Right lobe of liver (tissue), 6 donors: ENCODE measurements around the gene TNFSF13. TPM values are rescaled to one million over a fixed set of nuclear protein-coding genes. Genes with fewer than 3 reads are reported as not detected.

Experiments
- ATAC-seq, 4 donors: fragments of 200-7000 bp; cut with Tn5 transposase; one replicate each; pipeline ENCODE4 v1.9.1; 2020; ENCODE audit warnings: mild to moderate bottlenecking in 4 of 4, moderate library complexity in 4 of 4
- DNase-seq, 3 donors: peaks; one replicate each; pipeline ENCODE4 v3.0.0-alpha.2; 2020
- H3K27ac ChIP-seq, 3 donors: fragments of 200-600 bp; one replicate each; pipeline ENCODE4 v1.8.0; 2022
- H3K27me3 ChIP-seq, 2 donors: fragments of 200-600 bp; one replicate each; pipeline ENCODE4 v1.8.0; 2022
- H3K36me3 ChIP-seq, 4 donors: fragments of 200-600 bp; sonication (generic) in 1 of 4; one replicate each; pipeline versions ENCODE4 v1.5.1 to v1.8.0; 2017 to 2022; ENCODE audit warnings: control low read depth in 1 of 4
- H3K4me1 ChIP-seq, 4 donors: fragments of 200-600 bp; sonication (generic) in 1 of 4; one replicate each; pipeline versions ENCODE4 v1.5.1 to v1.8.0; 2017 to 2022; ENCODE audit warnings: control low read depth in 1 of 4
- H3K4me3 ChIP-seq, 3 donors: fragments of 200-600 bp; one replicate each; pipeline ENCODE4 v1.8.0; 2022
- H3K9me3 ChIP-seq, 4 donors: fragments of 200-600 bp; sonication (generic) in 1 of 4; one replicate each; pipeline versions ENCODE4 v1.5.1 to v1.8.0; 2017 to 2022; ENCODE audit warnings: control low read depth in 1 of 4
- CTCF ChIP-seq, 4 donors: fragments of 200-600 bp in 3 of 4; fragments of 450-650 bp in 1 of 4; IDR thresholded peaks; one replicate each; pipeline versions ENCODE4 v1.5.1 to v1.8.0; 2016 to 2022; ENCODE audit warnings: antibody characterized with exemption in 4 of 4, mild to moderate bottlenecking in 2 of 4
- POLR2A ChIP-seq: fragments of 450-650 bp; IDR thresholded peaks from one replicate; pipeline ENCODE4 v1.6.1; 2017; ENCODE audit warnings: antibody characterized with exemption, mild to moderate bottlenecking
- WGBS: methylation state at CpG from one replicate; pipeline ENCODE4 v1.1.6; 2018; ENCODE audit warnings: low coverage, low lambda C conversion rate; ENCODE audit not compliant: insufficient coverage; ENCODE audit errors: missing lambda C conversion rate; 5-methylcytosine and 5-hydroxymethylcytosine counted together
- intact Hi-C, 2 donors: fragments of 100-400 bp; cut with DNase I; formaldehyde crosslinking; loops; one replicate each; pipeline versions ENCODE4 v1.11.2 to v1.14.1; 2022
- total RNA-seq, 6 experiments: library from RNA; depleted of rRNA in 2 of 6; stranded (reverse); fragments of >200 nt in 2 of 6; fragmentation: NEBNext Ultra II Directional in 3 of 6; extraction: Animal tissue kit (Norgen Biotek cat#: 25700) in 3 of 6; gene quantifications; one replicate each; pipeline versions ENCODE4 v1.1.0 to v1.2.4, GENCODE V29; 2016 to 2023
- donor health status: DM: no; HTN: yes; CAD: no.
- donor health status: DM: no; HTN: no; CAD: no.
- donor health status: DM: no; HTN: no; CAD: no.
- donor health status: DM: no; HTN: yes; CAD: no.
- donor health status: DM: no; HTN: yes; CAD: no.

The TNFSF13 gene
- total RNA-seq, 6 experiments from 2014 or later = 4.3 to 13.0 (median 6.2) TPM

DNA sequence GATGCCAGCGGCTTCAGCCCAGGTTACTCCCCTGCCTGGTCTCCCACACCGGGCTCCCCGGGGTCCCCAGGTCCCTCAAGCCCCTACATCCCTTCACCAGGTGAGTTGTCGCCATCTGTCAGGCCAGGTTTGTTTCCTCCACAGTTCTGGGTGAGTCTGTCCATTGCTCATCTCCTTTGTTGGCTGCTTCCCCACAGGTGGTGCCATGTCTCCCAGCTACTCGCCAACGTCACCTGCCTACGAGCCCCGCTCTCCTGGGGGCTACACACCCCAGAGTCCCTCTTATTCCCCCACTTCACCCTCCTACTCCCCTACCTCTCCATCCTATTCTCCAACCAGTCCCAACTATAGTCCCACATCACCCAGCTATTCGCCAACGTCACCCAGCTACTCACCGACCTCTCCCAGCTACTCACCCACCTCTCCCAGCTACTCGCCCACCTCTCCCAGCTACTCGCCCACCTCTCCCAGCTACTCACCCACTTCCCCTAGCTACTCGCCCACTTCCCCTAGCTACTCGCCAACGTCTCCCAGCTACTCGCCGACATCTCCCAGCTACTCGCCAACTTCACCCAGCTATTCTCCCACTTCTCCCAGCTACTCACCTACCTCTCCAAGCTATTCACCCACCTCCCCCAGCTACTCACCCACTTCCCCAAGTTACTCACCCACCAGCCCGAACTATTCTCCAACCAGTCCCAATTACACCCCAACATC, 45.6 kb upstream of the TNFSF13 start:
- no peak for TF ChIP-seq CTCF (IDR thresholded peaks at IDR 0.05)
- TF ChIP-seq POLR2A = no peak
- Histone ChIP-seq H3K27me3 (no peaks in the 10 kb centered on the region), H3K4me1 (peaks cover 0 to 11% (median 0%) of the 10 kb centered on the region in 4 donors), H3K27ac (no peak overlapping the region), H3K4me3 (no peak overlapping the region), H3K9me3 (no peaks in the 10 kb centered on the region), H3K36me3 (peaks cover 4 to 55% (median 29%) of the 10 kb centered on the region in 4 donors)
- intact Hi-C loops = loop anchor here (5.0 to 10.0 kb wide), 3 partner anchors 49 to 158 kb away; partner anchors contain the start of genes SENP3 (in 2 of the 2), KCTD11 (in 1 of the 2) and TMEM95 (in 1 of the 2)
- ATAC-seq = peak in 1 of 4 donors; percentile 6
- DNase-seq = no peak
- WGBS = 76% methylated on average over 16 of the region's 20 CpGs

DNA sequence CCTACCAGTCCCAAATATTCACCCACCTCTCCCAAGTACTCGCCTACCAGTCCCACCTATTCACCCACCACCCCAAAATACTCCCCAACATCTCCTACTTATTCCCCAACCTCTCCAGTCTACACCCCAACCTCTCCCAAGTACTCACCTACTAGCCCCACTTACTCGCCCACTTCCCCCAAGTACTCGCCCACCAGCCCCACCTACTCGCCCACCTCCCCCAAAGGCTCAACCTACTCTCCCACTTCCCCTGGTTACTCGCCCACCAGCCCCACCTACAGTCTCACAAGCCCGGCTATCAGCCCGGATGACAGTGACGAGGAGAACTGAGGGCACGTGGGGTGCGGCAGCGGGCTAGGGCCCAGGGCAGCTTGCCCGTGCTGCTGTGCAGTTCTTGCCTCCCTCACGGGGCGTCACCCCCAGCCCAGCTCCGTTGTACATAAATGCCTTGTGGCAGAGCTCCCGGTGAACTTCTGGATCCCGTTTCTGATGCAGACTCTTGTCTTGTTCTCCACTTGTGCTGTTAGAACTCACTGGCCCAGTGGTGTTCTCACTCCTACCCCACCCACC, 44.6 kb upstream of the TNFSF13 start:
- Histone ChIP-seq H3K27me3 (no peaks in the 10 kb centered on the region), H3K27ac (no peak overlapping the region), H3K4me3 (no peak overlapping the region), H3K36me3 (peaks cover 3 to 46% (median 19%) of the 10 kb centered on the region in 4 donors), H3K9me3 (no peaks in the 10 kb centered on the region), H3K4me1 (peaks cover 0 to 11% (median 0%) of the 10 kb centered on the region in 4 donors)
- DNase-seq (no peak), ATAC-seq (peak in 1 of 4 donors; percentile 14)
- WGBS = 75% methylated on average over 17 of the region's 17 CpGs
- TF ChIP-seq CTCF (IDR thresholded peaks at IDR 0.05) = no peak
- TF ChIP-seq POLR2A = no peak
- intact Hi-C loops = loop anchor here (5.0 to 10.0 kb wide), 3 partner anchors 48 to 159 kb away; partner anchors contain the start of genes SENP3 (in 2 of the 2), KCTD11 (in 1 of the 2) and TMEM95 (in 1 of the 2)

DNA sequence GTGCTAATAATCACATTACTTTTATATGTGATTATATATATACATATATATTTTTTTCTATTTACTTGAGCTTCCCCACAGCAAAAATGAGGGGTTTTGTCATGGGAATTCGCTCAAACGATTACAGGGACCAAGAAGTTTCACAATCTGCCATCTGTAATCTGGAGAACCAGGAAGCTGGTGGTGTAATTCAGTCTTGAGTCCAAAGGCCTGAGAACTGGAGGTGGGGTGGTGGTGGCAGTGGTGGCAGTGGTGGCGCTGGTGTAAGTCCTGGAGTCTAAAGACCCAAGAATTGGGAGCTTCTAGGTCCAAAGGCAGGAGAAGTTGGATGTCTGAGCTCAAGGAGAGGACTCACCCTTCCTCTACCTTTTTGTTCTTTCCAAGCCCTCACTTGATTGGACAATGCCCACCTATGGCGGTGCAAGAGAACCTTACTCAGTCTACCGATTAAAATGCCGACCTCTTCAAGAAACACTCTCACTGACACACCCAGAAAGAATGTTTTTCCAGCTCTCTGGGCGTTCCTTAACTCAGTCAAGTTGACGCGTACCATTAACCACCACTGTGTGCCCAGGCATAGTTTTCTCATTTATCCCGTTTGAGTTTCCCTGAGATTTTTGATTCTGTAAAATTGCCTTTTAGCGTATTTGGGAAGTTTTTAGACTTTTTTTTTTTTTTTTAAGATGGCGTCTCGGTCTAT, 42.5 kb upstream of the TNFSF13 start:
- intact Hi-C loops = loop anchor here in 1 of 2 donors (10.0 kb wide), 2 partner anchors 49 to 161 kb away; partner anchors contain the start of genes KCTD11, SENP3 and TMEM95
- TF ChIP-seq CTCF (IDR thresholded peaks at IDR 0.05) (no peak), POLR2A (no peak)
- H3K4me3 ChIP-seq = no peak overlapping the region
- H3K36me3 ChIP-seq = peaks cover 0 to 25% (median 8%) of the 10 kb centered on the region in 4 donors
- no peaks in the 10 kb centered on the region for H3K27me3 ChIP-seq
- peak in 3 of 4 donors; percentile 51 to 77 (median 72) for ATAC-seq
- peaks cover 0 to 11% (median 0%) of the 10 kb centered on the region in 4 donors for H3K4me1 ChIP-seq
- no peak overlapping the region for H3K27ac ChIP-seq
- 73% methylated on average over 13 of the region's 13 CpGs for WGBS
- H3K9me3 ChIP-seq = no peaks in the 10 kb centered on the region
- DNase-seq = no peak

DNA sequence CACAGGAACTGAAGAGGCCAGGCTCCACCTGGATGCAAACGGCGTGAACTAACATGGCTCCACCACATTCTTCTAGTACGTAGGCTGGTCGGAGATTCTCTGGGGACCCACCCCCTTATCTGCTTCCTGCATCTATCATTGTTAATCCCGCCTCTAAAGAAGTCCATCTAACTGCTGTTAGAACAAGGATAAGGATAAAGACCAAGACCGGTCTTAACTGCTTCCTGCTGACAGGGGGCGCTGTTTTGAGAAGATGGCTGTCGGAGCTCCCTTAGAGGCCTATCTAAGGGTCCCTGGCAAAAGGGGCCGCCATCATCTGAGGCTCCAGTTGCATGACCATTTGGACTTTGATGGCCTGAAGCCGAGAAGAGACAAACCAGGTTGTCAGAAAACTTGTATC, 35.5 kb upstream of the TNFSF13 start:
- 38% methylated on average over 10 of the region's 10 CpGs for WGBS
- DNase-seq (no peak), ATAC-seq (peak in 1 of 4 donors; percentile 46)
- H3K4me3 ChIP-seq = no peak overlapping the region
- TF ChIP-seq POLR2A (no peak), CTCF (IDR thresholded peaks at IDR 0.05) (peak; percentile 28 to 36 (median 32))
- intact Hi-C loops = no loop called here
- no peaks in the 10 kb centered on the region for H3K36me3 ChIP-seq
- no peak overlapping the region for H3K27ac ChIP-seq
- no peaks in the 10 kb centered on the region for H3K27me3 ChIP-seq
- no peaks in the 10 kb centered on the region for H3K4me1 ChIP-seq
- H3K9me3 ChIP-seq = no peaks in the 10 kb centered on the region
